ES-I3 (cell line): ENCODE results near the gene GATAD2A.
A peak's percentile ranks its signal among the peaks of the same experiment; 100 is the strongest.

Experiments
- H3K36me3 ChIP-seq: 2 replicates; pipeline ENCODE4 v1.6.1; 2013; ENCODE audit warnings: mild to moderate bottlenecking, low read length, control low read depth, moderate library complexity; ENCODE audit not compliant: insufficient read depth
- H3K4me1 ChIP-seq: 2 replicates; pipeline ENCODE4 v1.6.1; 2013; ENCODE audit warnings: mild to moderate bottlenecking, control low read depth, low read length; ENCODE audit not compliant: insufficient read depth
- H3K9ac ChIP-seq: 2 replicates; pipeline ENCODE4 v1.6.1; 2013; ENCODE audit warnings: low read depth, mild to moderate bottlenecking, low read length, moderate library complexity
- H3K9me3 ChIP-seq: 2 replicates; pipeline ENCODE4 v1.6.1; 2013; ENCODE audit warnings: mild to moderate bottlenecking, low read length, moderate library complexity; ENCODE audit not compliant: control insufficient read depth, insufficient read depth

GATAD2A gene

DNA sequence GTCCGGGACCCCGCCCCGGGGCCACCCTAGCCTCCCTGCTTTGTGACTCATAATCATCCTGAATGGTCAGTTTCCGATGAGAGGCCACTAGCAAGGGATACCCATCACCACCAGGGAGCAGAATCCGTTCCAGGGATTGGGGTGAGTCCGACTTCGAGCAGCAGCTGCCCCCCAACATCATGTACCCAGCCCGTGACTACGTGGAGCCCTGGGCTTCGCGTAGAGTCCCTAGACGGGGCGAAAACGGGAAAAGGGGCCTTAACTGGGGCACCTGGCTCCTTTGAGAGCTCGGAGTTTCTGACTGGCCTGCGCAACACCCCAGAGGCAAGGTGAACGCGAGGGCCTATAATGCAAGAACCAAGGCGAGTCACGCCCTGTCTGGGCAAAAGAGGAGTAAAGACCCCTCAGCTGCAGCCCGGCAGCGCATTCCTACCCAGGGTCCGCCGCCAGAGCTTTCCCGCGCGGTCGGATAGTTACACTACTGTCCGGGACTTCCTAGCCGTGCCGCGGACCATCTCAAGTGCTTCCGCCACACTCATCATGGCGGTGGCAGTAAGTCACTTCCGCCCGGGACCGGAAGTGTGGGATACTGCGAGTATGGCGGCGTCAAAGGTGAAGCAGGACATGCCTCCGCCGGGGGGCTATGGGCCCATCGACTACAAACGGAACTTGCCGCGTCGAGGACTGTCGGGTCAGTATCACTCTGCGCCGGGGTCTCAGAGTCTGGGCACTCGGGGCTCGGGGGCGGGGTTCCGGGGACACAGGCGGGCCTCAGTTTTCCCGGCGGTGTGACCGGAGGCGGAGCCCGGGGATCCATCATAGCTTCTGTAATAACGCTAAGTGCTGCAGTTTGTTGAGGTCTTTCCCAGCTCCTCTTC, 110.4 kb downstream of the GATAD2A start, which contains the start of gene NDUFA13:
Gene NDUFA13, plus strand, starts transcription at position 584 of the 878 bp plus-strand sequence. Its CDS starts 14 bp downstream, at position 598.
- H3K36me3 ChIP-seq: no peaks in the 10 kb centered on the region; the same call in none of the 2 replicates
- H3K4me1 ChIP-seq: no peaks in the 10 kb centered on the region; the same call in 1 of the 2 replicates
- H3K9me3 ChIP-seq: no peaks in the 10 kb centered on the region
- H3K9ac ChIP-seq: peak within 1 kb of the TSS; percentile 82

- Histone ChIP-seq H3K9ac (peak overlapping the region; percentile 82; the same call in 1 of the 2 replicates), H3K9me3 (no peaks in the 10 kb centered on the region), H3K4me1 (no peaks in the 10 kb centered on the region), H3K36me3 (no peaks in the 10 kb centered on the region; the same call in none of the 2 replicates)
Observed at GRCh38 chr19:19517235-19517619, 111.8 kb downstream of the GATAD2A start.

DNA sequence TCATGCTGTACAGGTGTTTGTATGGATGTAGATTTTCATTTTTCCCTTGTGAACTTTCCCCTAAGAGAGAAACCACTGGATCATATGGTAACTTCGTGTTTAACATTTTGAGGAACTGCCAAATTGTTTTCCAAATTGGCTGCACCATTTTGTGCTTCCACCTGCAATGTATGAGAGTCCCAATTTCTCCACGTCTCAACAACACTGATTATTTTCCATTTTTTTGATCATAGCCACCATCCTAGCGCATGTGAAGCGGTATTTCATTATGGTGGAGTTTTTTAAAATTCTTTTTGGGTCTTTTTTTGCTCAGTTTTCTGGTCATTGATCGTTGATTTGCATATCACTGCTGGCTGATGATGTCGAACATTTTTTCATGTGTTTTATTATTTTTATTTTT, 115.5 kb downstream of the GATAD2A start:
- no peak overlapping the region for H3K9ac ChIP-seq
- no peaks in the 10 kb centered on the region for H3K4me1 ChIP-seq
- H3K36me3 ChIP-seq: no peaks in the 10 kb centered on the region; the same call in none of the 2 replicates
- no peaks in the 10 kb centered on the region for H3K9me3 ChIP-seq

DNA sequence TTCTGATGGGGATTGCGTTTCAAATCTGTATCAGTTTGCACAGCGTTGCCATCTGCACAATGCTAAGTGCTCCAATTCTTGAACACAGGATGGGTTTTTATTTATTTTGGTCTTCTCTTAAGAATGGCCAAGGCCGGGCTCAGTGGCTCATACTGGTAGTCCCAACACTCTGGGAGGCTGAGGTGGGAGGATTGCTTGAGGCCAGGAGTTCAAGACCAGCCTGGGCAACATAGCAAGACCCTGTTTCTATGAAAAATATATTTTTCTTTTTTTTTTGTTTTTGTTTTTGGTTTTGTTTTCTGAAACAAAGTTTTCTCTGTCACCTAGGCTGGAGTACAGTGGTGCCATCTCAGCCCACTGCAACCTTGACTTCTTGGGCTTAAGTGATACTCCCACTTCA, 117.7 kb downstream of the GATAD2A start:
- Histone ChIP-seq H3K4me1 (peaks cover 3% of the 10 kb centered on the region; the same call in 1 of the 2 replicates), H3K9me3 (no peaks in the 10 kb centered on the region), H3K9ac (no peak overlapping the region), H3K36me3 (no peaks in the 10 kb centered on the region; the same call in none of the 2 replicates)

DNA sequence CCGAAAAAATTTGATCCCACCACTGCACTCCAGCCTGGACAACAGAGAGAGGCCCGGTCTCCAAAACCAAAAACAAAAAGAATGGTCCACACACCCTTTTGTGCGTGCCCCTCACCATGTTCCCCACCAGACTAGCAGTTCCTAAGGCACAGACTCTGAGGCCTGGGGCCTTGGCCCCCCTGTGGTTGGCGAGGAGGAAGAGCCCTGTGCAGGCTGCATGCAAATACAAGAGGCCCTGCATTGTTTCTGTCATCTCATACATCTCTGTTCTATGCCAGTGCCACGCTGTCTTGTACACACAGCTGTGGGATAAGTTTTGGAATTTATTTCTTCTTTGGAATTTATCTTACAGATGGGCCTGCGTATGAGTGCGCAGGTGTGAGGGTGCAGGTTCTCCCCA, 118.6 kb downstream of the GATAD2A start:
- Histone ChIP-seq H3K9ac (no peak overlapping the region), H3K4me1 (peaks cover 3% of the 10 kb centered on the region; the same call in 1 of the 2 replicates), H3K36me3 (no peaks in the 10 kb centered on the region; the same call in none of the 2 replicates), H3K9me3 (no peaks in the 10 kb centered on the region)

- no peaks in the 10 kb centered on the region; the same call in 1 of the 2 replicates for H3K36me3 ChIP-seq
- H3K9ac ChIP-seq: no peak overlapping the region
- H3K4me1 ChIP-seq: peaks cover 16% of the 10 kb centered on the region; the same call in 1 of the 2 replicates
Observed at GRCh38 chr19:19525611-19526380, 120.3 kb downstream of the GATAD2A start.

DNA sequence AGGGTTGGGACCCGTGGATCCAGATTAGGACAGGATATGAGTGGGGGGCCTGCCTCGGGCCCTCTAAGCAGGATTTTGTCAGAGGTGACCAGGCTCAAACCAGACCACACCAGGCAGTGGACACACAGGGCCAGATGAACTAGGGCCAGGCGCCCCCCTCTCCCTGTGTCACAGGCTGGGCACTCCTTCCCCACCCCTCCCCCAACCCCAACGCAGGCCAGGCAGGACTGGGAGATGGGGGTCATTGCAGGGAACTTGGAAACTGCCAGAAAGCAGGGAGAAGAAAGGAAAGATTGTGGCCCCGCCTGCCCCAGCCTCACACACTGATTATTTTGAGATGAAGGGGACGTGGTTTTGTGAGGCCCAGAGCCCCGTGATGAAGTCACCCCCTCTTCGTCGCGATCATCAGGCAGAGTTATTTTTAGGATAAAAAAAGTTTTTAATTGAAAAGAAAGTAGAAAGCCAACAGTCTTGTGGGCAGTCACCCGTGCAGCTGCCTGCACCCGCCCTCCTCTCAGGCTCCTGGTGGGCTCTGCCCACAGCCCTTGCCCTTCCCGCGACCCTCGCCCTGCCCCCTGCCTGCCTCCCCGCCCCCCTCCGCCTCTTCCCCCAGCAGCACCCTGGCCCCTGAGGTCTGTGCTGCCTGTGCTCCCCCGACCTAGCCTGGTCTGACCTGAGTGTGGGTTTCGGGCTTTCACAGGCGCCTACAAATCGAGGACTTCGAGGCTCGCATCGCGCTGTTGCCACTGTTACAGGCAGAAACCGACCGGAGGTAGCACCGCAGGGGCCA, 121.3 kb downstream of the GATAD2A start:
- no peak overlapping the region for H3K9ac ChIP-seq
- H3K36me3 ChIP-seq: no peaks in the 10 kb centered on the region
- H3K4me1 ChIP-seq: peaks cover 18% of the 10 kb centered on the region; the same call in 1 of the 2 replicates
- H3K9me3 ChIP-seq: no peaks in the 10 kb centered on the region

More at GRCh38 chr19:19525611-19526380, 120.3 kb downstream of the GATAD2A start:
- no peaks in the 10 kb centered on the region for H3K9me3 ChIP-seq

GRCh38 chr19:19527371-19527656, 121.8 kb downstream of the GATAD2A start:
- no peaks in the 10 kb centered on the region for H3K9me3 ChIP-seq
- H3K36me3 ChIP-seq: no peaks in the 10 kb centered on the region
- no peak overlapping the region for H3K9ac ChIP-seq
- peaks cover 18% of the 10 kb centered on the region; the same call in 1 of the 2 replicates for H3K4me1 ChIP-seq

DNA sequence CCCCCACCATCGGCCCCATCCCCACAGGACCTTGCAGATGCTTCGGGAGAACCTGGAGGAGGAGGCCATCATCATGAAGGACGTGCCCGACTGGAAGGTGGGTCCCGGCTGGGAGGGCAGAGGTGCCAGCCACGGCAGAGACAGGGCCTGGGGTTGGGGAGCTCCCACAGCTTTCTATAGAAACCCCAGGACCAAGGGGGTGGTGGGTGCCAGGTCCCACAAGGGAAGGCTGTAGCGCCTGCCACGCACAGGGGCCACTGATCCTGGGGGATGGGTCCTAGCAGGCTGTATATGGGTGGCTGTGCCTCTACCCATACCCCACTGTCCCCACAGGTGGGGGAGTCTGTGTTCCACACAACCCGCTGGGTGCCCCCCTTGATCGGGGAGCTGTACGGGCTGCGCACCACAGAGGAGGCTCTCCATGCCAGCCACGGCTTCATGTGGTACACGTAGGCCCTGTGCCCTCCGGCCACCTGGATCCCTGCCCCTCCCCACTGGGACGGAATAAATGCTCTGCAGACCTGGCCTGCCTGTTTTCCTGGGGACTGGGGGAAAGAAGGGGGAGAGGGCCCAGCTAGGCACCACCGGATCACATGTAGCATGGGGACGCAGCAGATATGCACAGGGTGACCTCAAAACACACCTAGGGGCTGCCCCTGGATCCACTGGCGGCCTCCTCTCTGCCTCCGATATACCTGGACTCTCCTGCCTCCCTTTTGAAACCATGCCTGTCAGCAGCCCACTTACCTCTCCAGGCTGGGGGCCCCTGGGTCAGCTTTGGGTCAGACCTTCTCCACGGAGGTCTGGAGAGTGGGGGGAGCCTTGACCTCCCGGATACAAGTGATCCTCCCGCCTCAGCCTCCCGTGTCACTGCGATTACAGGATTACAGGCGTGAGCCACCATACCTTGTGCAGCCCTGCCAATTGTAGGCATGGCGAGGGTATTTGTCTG, 122.5 kb downstream of the GATAD2A start:
- H3K4me1 ChIP-seq: peaks cover 18% of the 10 kb centered on the region; the same call in 1 of the 2 replicates
- H3K9me3 ChIP-seq: no peaks in the 10 kb centered on the region
- H3K9ac ChIP-seq: no peak overlapping the region
- no peaks in the 10 kb centered on the region for H3K36me3 ChIP-seq

- Histone ChIP-seq H3K4me1 (peaks cover 18% of the 10 kb centered on the region; the same call in 1 of the 2 replicates), H3K9ac (peak within 1 kb of the TSS; percentile 48; the same call in 1 of the 2 replicates), H3K9me3 (no peaks in the 10 kb centered on the region), H3K36me3 (no peaks in the 10 kb centered on the region)
Observed at GRCh38 chr19:19528721-19529490, 123.4 kb downstream of the GATAD2A start, which contains the start of gene YJEFN3. YJEFN3 (plus strand) TSS chr19:19528911; CDS start chr19:19528933, 22 bp downstream.

- H3K4me1 ChIP-seq: peaks cover 18% of the 10 kb centered on the region; the same call in 1 of the 2 replicates
- H3K9ac ChIP-seq: no peak overlapping the region
- no peaks in the 10 kb centered on the region for H3K9me3 ChIP-seq
- H3K36me3 ChIP-seq: no peaks in the 10 kb centered on the region
Observed at GRCh38 chr19:19529783-19530422, 124.4 kb downstream of the GATAD2A start.

- Histone ChIP-seq H3K9ac (no peak overlapping the region), H3K4me1 (peaks cover 18% of the 10 kb centered on the region; the same call in 1 of the 2 replicates), H3K9me3 (no peaks in the 10 kb centered on the region), H3K36me3 (no peaks in the 10 kb centered on the region)
Observed at GRCh38 chr19:19530423-19530804, 124.9 kb downstream of the GATAD2A start.
